Brain pericyte (primary cell): Measurements from ENCODE around the gene SH3GL1.

Experiments
- DNase-seq: peaks from one replicate; pipeline ENCODE4 v3.0.0-alpha.2; 2012; ENCODE audit warnings: low read depth, low spot score

Gene SH3GL1

GRCh38 chr19:4399812-4400134, 574 bp downstream of the SH3GL1 start:
- no peak for DNase-seq

- no peak for DNase-seq
These were observed 3.2 kb downstream of the SH3GL1 start for GRCh38 chr19:4396949-4397783.

GRCh38 chr19:4393947-4394590, 6.3 kb downstream of the SH3GL1 start:
- DNase-seq, result no peak

- no peak for DNase-seq
These were observed 8.5 kb downstream of the SH3GL1 start for GRCh38 chr19:4391701-4392483.

- no peak for DNase-seq
These were observed 9.0 kb downstream of the SH3GL1 start for GRCh38 chr19:4391306-4391693.

GRCh38 chr19:4390567-4391305, 9.6 kb downstream of the SH3GL1 start:
- DNase-seq, result no peak

GRCh38 chr19:4390017-4390566, 10.3 kb downstream of the SH3GL1 start:
- DNase-seq, result no peak

GRCh38 chr19:4389511-4390016, 10.8 kb downstream of the SH3GL1 start:
- no peak for DNase-seq

- DNase-seq, result no peak
These were observed 11.3 kb downstream of the SH3GL1 start for GRCh38 chr19:4389064-4389375.

- DNase-seq, result no peak
These were observed 11.8 kb downstream of the SH3GL1 start for GRCh38 chr19:4388337-4389063.

- no peak for DNase-seq
These were observed 14.1 kb downstream of the SH3GL1 start for GRCh38 chr19:4386041-4386782.

- DNase-seq, result no peak
These were observed 14.9 kb downstream of the SH3GL1 start for GRCh38 chr19:4385291-4386040.

GRCh38 chr19:4380254-4380727, 20.1 kb downstream of the SH3GL1 start:
- DNase-seq, result no peak

- no peak for DNase-seq
These were observed 20.7 kb downstream of the SH3GL1 start for GRCh38 chr19:4379383-4380253.

GRCh38 chr19:4378886-4379285, 21.5 kb downstream of the SH3GL1 start:
- DNase-seq, result no peak

GRCh38 chr19:4376991-4377781, 23.2 kb downstream of the SH3GL1 start:
- no peak for DNase-seq

GRCh38 chr19:4376671-4376990, 23.7 kb downstream of the SH3GL1 start:
- no peak for DNase-seq
